ENCODE measurements around the gene PCDHA9.
"Not testable (repeated sequence)": the region's sequence is repeated elsewhere in the genome, so short reads cannot be mapped to it uniquely, and the experiment has no call there.

Gene PCDHA9

GRCh38 chr5:140848139-140849102 is at the start of gene PCDHA9:
Gene PCDHA9, plus strand, starts transcription at chr5:140848382. Its CDS starts 114 bp downstream, at chr5:140848496.
- in situ Hi-C loops (cut with MboI; ENCODE audit: low sequenced_read_pairs) = not testable (repeated sequence)

GRCh38 chr5:140800816-140801493 is 47.2 kb upstream of the PCDHA9 start, which contains the start of gene PCDHA3:
Gene PCDHA3, plus strand, starts transcription at chr5:140801057.
- in situ Hi-C loops (cut with MboI; ENCODE audit: low sequenced_read_pairs) = no loop called here

GRCh38 chr5:140801494-140801841 is 46.7 kb upstream of the PCDHA9 start:
- in situ Hi-C loops (cut with MboI; ENCODE audit: low sequenced_read_pairs) = no loop called here

DNA sequence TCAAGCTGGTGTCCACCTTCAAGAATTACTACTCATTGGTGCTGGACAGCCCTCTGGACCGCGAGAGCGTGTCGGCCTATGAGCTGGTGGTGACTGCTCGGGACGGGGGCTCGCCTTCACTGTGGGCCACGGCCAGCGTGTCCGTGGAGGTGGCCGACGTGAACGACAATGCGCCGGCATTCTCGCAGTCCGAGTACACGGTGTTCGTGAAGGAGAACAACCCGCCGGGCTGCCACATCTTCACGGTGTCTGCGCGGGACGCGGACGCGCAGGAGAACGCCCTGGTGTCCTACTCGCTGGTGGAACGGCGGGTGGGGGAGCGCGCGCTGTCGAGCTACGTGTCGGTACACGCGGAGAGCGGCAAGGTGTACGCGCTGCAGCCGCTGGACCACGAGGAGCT is 45.8 kb upstream of the PCDHA9 start:
- in situ Hi-C loops (cut with MboI; ENCODE audit: low sequenced_read_pairs) = not testable (repeated sequence)

DNA sequence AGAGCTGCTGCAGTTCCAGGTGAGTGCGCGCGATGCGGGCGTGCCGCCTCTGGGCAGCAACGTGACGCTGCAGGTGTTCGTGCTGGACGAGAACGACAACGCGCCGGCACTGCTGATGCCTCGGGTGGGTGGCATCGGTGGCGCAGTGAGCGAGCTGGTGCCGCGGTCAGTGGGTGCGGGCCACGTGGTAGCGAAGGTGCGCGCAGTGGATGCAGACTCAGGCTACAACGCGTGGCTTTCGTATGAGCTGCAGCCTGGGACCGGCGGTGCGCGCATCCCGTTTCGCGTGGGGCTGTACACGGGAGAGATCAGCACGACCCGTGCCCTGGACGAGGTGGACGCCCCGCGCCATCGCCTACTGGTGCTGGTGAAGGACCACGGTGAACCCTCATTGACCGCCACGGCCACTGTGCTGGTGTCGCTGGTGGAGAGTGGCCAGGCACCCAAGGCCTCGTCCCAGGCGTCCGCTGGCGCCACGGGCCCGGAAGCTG is 45.4 kb upstream of the PCDHA9 start:
- in situ Hi-C loops (cut with MboI; ENCODE audit: low sequenced_read_pairs) = no loop called here

DNA sequence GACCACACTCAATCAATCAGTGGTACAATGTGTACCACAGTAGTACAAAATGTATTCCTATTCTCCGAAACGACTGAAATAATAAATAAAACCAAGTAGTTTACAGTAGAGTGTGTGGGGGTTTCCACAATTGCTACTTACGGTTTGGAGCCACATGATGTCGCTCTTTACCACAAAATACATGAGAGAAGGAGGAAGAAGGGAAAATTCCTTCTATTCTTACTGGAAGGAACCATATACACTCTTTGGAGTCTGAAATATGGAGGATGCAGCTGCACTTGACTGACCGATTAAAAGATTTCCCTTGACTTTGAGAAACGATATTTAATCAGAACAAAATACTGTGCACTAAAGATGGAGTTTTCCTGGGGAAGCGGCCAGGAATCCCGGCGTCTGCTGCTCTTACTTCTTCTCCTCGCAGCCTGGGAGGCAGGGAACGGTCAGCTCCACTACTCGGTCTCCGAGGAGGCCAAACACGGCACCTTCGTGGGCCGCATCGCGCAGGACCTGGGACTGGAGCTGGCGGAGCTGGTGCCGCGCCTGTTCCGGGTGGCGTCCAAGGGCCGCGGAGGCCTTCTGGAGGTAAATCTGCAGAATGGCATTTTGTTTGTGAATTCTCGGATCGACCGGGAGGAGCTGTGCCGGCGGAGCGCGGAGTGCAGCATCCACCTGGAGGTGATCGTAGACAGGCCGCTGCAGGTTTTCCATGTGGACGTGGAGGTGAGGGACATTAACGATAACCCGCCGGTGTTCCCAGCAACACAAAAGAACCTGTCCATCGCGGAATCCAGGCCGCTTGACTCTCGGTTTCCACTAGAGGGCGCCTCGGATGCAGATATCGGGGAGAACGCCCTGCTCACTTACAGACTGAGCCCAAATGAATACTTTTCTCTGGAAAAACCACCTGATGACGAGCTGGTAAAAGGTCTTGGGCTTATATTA is 41.1 kb upstream of the PCDHA9 start, which contains the start of gene PCDHA4:
Gene PCDHA4, plus strand, starts transcription at position 235 of the 942 bp plus-strand sequence.
- in situ Hi-C loops (cut with MboI; ENCODE audit: low sequenced_read_pairs) = no loop called here

- in situ Hi-C loops (cut with MboI; ENCODE audit: low sequenced_read_pairs) = not testable (repeated sequence)
Measured at GRCh38 chr5:140808241-140808888, 39.8 kb upstream of the PCDHA9 start.

GRCh38 chr5:140808889-140809291 is 39.3 kb upstream of the PCDHA9 start:
- in situ Hi-C loops (cut with MboI; ENCODE audit: low sequenced_read_pairs) = no loop called here

GRCh38 chr5:140821375-140822280 is 26.6 kb upstream of the PCDHA9 start, which contains the start of gene PCDHA5:
Gene PCDHA5, plus strand, starts transcription at chr5:140821613.
- in situ Hi-C loops (cut with MboI; ENCODE audit: low sequenced_read_pairs) = no loop called here

DNA sequence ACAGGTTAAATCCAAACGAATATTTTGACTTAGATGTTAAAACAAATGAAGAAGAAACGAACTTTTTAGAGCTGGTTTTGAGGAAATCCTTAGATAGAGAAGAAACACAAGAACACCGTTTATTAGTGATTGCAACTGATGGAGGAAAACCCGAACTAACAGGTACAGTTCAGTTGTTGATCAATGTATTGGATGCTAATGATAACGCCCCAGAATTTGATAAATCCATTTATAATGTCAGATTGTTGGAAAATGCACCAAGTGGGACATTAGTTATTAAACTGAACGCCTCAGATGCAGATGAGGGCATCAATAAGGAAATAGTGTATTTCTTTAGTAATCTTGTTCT is 25.9 kb upstream of the PCDHA9 start:
- in situ Hi-C loops (cut with MboI; ENCODE audit: low sequenced_read_pairs) = no loop called here

DNA sequence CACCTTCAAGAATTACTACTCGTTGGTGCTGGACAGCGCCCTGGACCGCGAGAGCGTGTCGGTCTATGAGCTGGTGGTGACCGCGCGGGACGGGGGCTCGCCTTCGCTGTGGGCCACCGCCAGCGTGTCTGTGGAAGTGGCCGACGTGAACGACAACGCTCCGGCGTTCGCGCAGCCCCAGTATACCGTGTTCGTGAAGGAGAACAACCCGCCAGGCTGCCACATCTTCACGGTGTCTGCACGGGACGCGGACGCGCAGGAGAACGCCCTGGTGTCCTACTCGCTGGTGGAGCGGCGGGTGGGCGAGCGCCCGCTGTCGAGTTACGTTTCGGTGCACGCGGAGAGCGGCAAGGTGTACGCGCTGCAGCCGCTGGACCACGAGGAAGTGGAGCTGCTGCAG is 25.2 kb upstream of the PCDHA9 start:
- in situ Hi-C loops (cut with MboI; ENCODE audit: low sequenced_read_pairs) = not testable (repeated sequence)

GRCh38 chr5:140823475-140823874 is 24.7 kb upstream of the PCDHA9 start:
- in situ Hi-C loops (cut with MboI; ENCODE audit: low sequenced_read_pairs) = no loop called here

DNA sequence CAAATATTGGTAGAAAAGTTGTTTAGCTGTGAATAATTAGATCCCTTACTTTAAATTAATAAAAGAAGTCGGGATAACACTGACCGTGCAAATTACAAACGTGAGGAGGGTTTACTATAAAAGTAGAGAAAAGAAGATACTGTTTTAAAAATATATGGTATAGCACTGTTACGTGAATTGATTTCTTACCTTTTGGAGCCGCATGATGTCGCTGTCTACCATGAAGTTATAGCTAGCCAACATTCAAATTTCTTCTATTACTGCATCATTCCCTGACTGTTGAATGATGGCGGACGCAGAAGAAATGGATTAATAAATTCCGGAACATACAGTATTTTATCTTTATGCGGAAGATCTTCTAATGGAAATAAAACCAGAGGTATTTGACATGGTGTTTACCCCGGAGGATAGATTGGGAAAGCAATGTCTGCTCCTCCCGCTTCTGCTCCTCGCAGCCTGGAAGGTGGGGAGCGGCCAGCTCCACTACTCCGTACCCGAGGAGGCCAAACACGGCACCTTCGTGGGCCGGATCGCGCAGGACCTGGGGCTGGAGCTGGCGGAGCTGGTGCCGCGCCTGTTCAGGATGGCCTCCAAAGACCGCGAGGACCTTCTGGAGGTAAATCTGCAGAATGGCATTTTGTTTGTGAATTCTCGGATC is 20.3 kb upstream of the PCDHA9 start, which contains the start of gene PCDHA6:
Gene PCDHA6, plus strand, starts transcription at position 257 of the 658 bp plus-strand sequence. Its CDS starts 132 bp downstream, at position 389.
- in situ Hi-C loops (cut with MboI; ENCODE audit: low sequenced_read_pairs) = no loop called here

GRCh38 chr5:140828362-140828737 is 19.8 kb upstream of the PCDHA9 start:
- in situ Hi-C loops (cut with MboI; ENCODE audit: low sequenced_read_pairs) = no loop called here

DNA sequence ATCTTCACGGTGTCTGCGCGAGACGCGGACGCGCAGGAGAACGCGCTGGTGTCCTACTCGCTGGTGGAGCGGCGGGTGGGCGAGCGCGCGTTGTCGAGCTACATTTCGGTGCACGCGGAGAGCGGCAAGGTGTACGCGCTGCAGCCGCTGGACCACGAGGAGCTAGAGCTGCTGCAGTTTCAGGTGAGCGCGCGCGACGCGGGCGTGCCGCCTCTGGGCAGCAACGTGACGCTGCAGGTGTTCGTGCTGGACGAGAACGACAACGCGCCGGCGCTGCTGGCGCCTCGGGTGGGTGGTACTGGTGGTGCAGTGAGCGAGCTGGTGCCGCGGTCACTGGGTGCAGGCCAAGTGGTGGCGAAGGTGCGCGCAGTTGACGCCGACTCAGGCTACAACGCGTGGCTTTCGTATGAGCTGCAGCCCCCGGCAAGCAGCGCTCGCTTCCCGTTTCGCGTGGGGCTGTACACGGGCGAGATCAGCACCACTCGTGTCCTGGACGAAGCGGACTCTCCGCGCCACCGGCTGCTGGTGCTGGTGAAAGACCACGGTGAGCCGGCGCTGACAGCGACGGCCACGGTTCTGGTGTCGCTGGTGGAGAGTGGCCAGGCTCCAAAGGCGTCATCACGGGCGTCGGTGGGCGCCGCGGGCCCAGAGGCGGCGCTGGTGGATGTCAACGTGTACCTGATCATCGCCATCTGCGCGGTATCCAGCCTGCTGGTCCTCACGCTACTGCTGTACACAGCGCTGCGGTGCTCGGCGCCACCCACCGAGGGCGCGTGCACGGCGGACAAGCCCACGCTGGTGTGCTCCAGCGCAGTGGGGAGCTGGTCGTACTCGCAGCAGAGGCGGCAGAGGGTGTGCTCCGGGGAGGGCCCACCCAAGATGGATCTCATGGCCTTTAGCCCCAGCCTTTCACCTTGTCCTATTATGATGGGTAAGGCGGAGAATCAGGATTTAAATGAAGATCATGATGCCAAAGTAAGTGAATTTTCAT is 18.4 kb upstream of the PCDHA9 start:
- in situ Hi-C loops (cut with MboI; ENCODE audit: low sequenced_read_pairs) = not testable (repeated sequence)

DNA sequence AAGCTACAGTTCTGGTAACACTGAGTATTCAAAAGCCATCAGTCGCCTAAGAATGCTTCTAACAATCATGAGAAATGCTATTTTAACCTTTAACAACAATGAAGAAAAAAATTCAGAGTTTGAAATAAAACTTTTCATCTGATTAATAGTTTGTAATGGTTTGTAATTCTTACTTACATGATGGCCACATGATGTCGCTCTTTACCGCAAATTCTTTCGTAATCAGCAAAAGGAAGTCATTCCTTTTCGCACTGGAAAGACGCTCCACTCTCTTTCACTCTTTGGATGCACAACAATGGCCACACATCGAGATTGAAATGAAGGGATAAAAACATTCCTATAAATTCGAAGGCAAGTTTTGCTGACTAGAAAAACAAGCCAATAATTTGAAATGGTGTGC is 14.2 kb upstream of the PCDHA9 start, which contains the start of gene PCDHA7:
Gene PCDHA7, plus strand, starts transcription at position 277 of the 400 bp plus-strand sequence. Its CDS starts 115 bp downstream, at position 392.
- in situ Hi-C loops (cut with MboI; ENCODE audit: low sequenced_read_pairs) = no loop called here

- in situ Hi-C loops (cut with MboI; ENCODE audit: low sequenced_read_pairs) = not testable (repeated sequence)
Measured at GRCh38 chr5:140834439-140835008, 13.7 kb upstream of the PCDHA9 start.

All from HL-60/S4 (cell line).